GM12874 (cell line): ENCODE data around the gene ASTL.

ENCODE experiments used
- CTCF ChIP-seq: IDR thresholded peaks from 2 replicates; pipeline ENCODE4 v1.5.1; 2011; ENCODE audit warnings: low read depth, mild to moderate bottlenecking, control low read depth, low read length, moderate library complexity; ENCODE audit not compliant: insufficient read depth

ASTL gene

GRCh38 chr2:96081042-96081441 lies 57.3 kb downstream of the ASTL start:
- no peak for TF ChIP-seq CTCF

- TF ChIP-seq CTCF, result no peak
Observed at GRCh38 chr2:96075199-96075771, 63.0 kb downstream of the ASTL start.

GRCh38 chr2:96074156-96074555 lies 64.1 kb downstream of the ASTL start:
- TF ChIP-seq CTCF, result no peak

GRCh38 chr2:96073170-96073775 lies 65.0 kb downstream of the ASTL start:
- TF ChIP-seq CTCF, result no peak
